ENCODE measurements around the gene IL32. TPM values are rescaled to one million over a fixed set of nuclear protein-coding genes. Genes with fewer than 3 reads are reported as not detected.
"Not testable (repeated sequence)": the region's sequence is repeated elsewhere in the genome, so short reads cannot be mapped to it uniquely, and the experiment has no call there.

IL32 gene
- total RNA-seq, 1 experiment from 2014 or later: 22.8 TPM

DNA sequence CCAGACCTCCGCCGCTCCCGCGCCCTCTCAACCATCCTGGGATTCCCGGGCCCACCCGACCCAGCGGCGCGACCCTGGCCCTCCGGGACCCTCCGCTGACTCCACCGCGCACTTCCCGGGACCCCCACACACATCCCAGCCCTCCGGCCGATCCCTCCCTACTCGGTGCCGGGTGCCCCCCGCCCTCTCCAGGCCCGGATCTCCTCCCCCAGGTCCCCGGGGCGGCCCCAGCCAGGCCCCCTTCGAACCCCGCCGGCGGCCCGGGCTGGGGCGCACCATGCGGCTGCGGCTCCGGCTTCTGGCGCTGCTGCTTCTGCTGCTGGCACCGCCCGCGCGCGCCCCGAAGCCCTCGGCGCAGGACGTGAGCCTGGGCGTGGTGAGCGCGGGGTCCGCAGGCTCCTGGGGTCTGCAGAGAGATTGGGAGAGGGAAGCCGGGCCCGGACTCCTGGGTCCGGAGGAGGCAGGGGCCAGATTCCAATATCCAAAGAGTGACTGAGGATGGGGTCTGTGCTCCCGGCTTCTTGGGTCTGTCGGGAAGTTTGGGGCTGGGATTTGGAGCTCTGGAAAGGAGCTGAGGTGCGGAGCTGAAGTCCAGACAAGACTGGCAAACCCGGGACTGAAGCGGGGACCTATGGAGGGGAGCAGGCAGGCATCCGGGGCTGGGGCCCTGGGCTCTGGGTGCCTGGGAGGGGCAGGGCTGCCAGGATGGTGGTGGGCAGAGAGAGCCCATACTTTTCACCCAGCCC, 18.6 kb upstream of the IL32 start:
- in situ Hi-C loops (cut with HindIII; ENCODE audit: low sequenced_read_pairs): no loop called here
- DNase-seq (ENCODE audit: low spot score): no peak

DNA sequence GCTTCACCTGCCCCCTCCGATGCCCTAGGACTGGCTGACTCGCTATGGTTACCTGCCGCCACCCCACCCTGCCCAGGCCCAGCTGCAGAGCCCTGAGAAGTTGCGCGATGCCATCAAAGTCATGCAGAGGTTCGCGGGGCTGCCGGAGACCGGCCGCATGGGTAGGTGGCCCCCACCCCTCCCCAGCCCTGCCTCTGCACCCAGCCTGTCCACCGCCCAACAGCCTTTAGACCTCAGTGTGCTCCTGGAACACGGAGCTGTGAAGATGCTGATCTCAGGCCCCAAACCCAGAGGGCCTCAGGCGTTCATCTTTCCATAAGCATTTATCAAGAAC, 18.1 kb upstream of the IL32 start:
- in situ Hi-C loops (cut with HindIII; ENCODE audit: low sequenced_read_pairs): no loop called here

DNA sequence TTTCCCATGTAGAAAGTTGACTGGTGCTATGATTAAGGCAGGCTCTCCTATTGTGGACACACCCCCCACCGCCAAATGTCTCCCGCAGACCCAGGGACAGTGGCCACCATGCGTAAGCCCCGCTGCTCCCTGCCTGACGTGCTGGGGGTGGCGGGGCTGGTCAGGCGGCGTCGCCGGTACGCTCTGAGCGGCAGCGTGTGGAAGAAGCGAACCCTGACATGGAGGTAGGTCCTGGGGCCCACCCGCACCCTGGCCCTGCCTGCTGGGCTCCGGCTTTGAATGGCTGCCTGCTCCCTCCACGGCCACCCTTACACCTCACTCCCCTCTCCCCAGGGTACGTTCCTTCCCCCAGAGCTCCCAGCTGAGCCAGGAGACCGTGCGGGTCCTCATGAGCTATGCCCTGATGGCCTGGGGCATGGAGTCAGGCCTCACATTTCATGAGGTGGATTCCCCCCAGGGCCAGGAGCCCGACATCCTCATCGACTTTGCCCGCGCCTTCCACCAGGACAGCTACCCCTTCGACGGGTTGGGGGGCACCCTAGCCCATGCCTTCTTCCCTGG, 15.4 kb upstream of the IL32 start:
- no peak for DNase-seq (ENCODE audit: low spot score)
- in situ Hi-C loops (cut with HindIII; ENCODE audit: low sequenced_read_pairs): no loop called here

More for the DNA sequence above, 18.1 kb upstream of the IL32 start:
- no peak for DNase-seq (ENCODE audit: low spot score)

DNA sequence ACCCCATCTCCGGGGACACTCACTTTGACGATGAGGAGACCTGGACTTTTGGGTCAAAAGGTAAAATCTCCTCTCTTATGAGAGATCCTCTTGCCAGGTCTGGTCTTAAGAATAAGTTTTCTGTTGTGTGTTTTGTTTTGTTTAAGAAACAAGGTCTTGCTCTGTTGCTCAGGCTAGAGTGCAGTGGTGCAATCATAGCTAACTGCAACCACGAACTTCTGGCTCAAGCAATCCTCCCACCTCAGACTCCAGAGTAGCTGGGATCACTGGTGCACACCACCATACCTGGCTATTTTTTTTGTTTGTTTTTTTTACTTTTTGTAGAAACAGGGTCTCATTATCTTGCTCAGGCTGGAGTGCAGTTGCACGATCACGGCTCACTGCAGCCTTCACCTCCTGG, 15.0 kb upstream of the IL32 start:
- in situ Hi-C loops (cut with HindIII; ENCODE audit: low sequenced_read_pairs): no loop called here
- DNase-seq (ENCODE audit: low spot score): no peak

DNA sequence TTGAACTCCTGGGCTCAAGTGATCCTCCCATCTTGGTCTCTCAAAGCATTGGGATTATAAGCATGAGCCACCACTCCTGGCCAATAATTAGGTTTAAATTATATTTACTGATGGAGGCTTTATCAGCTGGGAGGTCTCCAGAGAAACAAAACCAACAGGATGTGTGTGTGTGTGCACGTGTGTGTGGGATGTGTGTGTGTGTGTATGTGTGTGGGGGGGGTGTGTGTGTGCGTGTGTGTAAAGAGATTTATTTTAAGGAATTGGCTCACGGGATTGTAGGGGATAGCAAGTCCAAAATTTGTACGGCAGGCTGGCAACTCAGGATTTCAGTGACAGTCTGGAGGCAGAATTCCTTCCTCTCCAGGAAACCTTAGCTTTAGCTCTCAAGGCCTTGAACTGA, 14.4 kb upstream of the IL32 start:
- DNase-seq (ENCODE audit: low spot score): no peak
- in situ Hi-C loops (cut with HindIII; ENCODE audit: low sequenced_read_pairs): no loop called here

DNA sequence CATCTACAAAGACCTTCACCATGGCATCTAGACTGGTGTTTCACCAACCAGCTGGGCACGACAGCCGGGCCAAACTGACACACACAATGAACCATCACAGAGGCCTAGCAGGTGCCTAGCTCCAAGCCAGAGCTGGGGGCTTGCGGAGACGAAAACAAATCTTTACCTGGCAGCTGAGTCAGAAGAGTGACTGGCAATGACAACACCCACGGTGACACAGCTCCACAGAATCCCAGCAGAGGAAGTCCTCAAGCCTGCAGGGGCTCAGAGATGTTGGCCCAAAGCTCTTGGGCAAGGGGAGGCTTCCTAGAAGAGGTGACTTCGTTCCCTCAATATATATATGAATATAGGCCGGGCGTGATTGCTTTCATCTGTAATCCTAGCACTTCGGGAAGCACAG, 13.9 kb upstream of the IL32 start:
- in situ Hi-C loops (cut with HindIII; ENCODE audit: low sequenced_read_pairs): no loop called here
- no peak for DNase-seq (ENCODE audit: low spot score)

DNA sequence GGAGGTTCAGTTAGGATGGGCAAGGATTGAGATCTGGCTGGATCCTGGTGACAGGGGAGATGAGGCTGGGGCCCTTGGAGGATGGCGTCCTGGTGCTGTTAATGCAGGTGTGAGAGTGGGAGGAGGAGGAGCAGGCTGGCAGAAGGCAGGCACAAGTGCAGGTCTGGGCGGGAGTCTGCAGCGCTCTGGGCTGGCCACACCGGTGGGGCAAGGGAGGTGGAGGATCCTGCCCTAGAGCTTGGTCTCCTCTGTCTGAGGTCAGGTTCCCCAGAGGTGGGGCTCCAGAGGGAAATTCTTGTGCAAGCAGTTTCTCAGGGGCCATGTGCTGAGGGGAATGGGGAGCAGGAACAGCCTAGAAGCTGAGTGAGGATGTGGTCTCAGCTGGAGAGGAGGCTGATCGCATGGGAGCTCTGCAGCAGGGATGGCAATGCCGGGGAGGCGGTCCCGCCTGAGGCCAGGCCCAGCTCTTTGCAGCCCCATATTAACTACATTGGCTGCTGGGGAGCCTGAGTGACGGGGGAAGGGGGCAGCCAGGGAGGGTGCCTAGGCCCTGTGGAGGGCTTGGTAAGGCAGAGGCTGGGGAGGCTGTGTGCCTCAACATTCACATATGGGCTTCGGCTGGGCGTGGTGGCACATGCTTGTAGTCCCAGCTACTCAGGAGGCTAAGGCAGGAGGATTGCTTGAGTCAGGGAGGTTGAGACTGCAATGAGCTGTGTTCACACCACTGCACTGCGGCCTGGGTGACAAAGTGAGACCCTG, 12.7 kb upstream of the IL32 start:
- in situ Hi-C loops (cut with HindIII; ENCODE audit: low sequenced_read_pairs); DNase-seq (ENCODE audit: low spot score): not testable (repeated sequence)

DNA sequence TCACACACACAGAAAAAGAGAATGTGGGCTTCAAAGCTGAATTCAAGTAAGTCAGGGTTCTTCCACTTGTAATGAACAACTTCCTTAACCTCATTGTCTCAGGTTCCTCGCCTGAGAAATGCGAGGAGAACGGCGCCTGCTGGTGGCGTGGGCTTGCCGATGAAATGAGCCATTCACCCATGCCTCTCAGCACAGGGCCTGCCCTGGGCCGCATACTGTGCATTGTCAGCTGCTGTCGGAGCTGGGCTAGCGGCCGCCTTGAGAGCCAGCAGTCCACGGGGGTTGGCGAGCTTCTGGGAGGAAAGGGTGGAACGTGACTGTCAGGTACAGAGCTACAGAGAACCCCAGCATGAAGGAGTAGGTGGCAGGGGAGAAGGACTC, 12.1 kb upstream of the IL32 start:
- in situ Hi-C loops (cut with HindIII; ENCODE audit: low sequenced_read_pairs); DNase-seq (ENCODE audit: low spot score): not testable (repeated sequence)

DNA sequence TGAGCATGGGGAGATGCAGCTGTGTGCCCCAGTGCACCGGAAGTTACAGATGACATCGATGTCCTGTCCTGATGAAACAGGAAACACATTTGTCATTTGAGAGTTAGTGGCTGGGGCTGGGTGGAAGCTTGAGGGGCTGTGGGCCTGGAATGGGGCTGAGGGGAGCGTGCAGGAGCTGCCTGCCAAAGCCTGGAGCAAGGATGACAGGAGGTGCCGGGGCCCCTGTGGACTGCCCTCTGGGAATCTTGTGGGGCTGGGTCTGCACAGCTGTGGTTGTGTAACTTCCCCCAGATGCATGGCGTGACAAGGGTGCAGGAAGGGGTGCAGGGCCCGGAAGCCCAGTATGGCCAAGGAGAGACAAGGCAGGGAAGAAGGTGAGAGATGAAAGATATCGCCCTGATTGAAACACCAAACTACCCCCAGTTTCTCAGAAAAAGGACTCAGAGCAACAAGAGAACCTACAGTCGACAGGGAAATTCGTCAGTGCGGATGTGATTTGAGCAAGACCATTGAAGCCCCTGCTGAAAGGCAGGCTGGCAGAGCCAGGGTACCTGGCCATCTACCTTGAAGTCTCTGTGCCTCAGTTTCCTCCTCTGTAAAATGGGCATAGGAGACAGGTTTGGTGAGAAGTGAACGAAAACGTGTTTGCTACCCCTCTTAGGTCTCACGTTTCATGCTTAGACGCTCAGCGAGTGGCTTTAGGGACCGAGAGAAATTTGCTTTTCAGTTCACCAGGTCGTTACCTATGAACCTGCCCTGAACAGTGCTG, 10.3 kb upstream of the IL32 start:
- in situ Hi-C loops (cut with HindIII; ENCODE audit: low sequenced_read_pairs): no loop called here
- no peak for DNase-seq (ENCODE audit: low spot score)

DNA sequence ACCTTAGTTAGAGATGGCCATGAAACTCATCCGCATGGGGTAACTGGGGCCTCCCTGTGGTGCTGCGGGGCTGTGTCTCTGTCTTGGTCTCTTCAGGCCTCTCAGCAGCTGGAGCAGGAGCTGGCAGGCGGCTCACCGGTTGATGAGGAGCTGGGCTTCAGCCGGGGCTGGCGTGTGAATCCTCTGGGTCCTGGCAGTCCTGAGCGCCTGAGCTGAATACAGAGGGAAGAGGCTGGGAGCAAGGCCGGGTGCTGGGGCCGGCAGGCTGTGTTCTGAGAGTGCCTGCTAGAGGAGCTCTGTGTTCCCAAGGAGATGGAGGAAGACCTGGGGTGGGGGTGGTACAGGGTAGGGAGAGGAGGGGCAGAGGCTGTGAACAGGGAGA, 9.7 kb upstream of the IL32 start:
- not testable (repeated sequence) for DNase-seq (ENCODE audit: low spot score)

DNA sequence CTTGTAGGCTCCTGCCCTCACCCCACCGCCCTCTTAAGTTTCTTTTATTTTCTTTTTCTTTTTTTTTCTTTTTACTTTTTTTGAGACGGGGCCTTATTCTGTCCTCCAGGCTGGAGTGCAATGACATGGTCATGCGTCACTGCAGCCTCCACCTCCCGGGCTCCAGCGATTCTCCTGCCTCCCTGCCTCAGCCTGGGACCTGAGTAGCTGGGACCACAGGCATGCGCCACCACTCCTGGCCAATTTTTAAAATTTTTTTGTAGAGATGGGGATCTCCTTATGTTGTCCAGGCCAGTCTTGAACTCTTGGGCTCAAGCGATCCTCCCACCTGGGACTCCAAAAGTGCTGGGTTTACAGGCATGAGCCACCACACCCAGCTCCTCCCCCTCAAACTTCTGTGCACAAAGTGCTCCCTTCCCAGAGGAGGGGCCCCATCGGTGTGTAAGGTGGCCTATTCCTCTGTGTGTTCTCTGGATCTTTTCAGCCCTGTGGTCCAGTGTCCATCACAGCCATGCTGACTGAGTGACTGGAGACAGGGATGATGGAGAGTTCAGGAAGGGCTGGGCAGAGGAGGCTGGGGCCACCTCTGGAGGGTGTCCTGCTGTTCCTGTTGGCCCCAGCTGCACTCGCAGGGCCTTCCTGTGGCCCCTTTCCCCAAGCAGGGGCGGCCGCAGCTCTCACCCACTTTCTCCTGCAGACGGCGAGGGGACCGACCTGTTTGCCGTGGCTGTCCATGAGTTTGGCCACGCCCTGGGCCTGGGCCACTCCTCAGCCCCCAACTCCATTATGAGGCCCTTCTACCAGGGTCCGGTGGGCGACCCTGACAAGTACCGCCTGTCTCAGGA, 8.9 kb upstream of the IL32 start:
- DNase-seq (ENCODE audit: low spot score): no peak
- in situ Hi-C loops (cut with HindIII; ENCODE audit: low sequenced_read_pairs): no loop called here

More for the DNA sequence above, 9.7 kb upstream of the IL32 start:
- in situ Hi-C loops (cut with HindIII; ENCODE audit: low sequenced_read_pairs): not testable (repeated sequence)

DNA sequence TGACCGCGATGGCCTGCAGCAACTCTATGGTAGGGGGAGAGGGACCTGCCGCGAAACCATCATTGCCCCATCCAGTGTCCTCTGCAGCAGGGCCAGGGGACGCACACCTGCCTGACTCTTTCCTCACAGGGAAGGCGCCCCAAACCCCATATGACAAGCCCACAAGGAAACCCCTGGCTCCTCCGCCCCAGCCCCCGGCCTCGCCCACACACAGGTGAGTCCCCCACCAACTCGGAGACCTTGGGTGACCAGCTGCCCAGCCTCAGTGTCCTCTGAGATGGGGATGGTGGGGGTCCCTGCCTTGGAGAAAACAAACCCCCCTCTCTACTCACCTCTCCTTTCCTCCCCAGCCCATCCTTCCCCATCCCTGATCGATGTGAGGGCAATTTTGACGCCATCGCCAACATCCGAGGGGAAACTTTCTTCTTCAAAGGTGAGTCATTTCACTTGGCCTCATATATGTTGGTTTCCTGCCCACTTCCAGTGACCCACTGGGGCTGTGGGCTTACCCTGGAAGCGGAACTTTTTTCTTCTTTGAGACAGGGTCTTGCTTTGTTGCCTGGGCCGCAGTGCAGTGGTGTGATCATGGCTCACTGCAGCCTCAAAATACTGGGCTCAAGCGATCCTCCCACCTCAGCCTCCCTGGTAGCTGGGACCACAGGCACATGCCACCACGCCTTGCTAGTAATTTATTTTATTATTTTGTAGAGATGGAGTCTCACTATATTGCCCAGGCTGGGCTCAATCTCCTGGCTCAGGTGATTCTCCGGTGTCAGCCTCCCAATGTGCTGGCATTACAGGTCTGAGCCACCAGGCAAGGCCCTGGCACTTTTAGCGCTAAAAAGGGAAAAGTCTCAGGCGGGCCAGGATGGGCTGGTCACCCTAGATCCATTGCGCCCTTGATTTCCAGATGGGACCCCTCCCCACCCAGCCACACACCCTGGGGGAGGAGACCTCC, 8.0 kb upstream of the IL32 start:
- in situ Hi-C loops (cut with HindIII; ENCODE audit: low sequenced_read_pairs): no loop called here
- no peak for DNase-seq (ENCODE audit: low spot score)

DNA sequence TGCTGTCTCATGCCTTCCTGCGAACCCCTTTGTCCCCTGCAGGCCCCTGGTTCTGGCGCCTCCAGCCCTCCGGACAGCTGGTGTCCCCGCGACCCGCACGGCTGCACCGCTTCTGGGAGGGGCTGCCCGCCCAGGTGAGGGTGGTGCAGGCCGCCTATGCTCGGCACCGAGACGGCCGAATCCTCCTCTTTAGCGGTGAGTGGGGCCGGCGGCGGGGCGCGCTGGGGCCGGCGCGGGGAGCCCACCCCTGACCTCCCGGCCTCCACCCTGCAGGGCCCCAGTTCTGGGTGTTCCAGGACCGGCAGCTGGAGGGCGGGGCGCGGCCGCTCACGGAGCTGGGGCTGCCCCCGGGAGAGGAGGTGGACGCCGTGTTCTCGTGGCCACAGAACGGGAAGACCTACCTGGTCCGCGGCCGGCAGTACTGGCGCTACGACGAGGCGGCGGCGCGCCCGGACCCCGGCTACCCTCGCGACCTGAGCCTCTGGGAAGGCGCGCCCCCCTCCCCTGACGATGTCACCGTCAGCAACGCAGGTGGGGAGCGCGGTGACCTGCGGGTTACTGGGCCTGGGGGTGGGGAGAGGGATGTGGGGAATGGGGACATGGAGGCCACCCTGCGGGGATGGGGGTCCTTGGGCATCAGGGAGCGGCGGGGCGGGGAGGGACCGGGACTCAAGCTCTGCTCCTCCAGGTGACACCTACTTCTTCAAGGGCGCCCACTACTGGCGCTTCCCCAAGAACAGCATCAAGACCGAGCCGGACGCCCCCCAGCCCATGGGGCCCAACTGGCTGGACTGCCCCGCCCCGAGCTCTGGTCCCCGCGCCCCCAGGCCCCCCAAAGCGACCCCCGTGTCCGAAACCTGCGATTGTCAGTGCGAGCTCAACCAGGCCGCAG, 7.1 kb upstream of the IL32 start:
- DNase-seq (ENCODE audit: low spot score): peak; percentile 61
- in situ Hi-C loops (cut with HindIII; ENCODE audit: low sequenced_read_pairs): no loop called here

DNA sequence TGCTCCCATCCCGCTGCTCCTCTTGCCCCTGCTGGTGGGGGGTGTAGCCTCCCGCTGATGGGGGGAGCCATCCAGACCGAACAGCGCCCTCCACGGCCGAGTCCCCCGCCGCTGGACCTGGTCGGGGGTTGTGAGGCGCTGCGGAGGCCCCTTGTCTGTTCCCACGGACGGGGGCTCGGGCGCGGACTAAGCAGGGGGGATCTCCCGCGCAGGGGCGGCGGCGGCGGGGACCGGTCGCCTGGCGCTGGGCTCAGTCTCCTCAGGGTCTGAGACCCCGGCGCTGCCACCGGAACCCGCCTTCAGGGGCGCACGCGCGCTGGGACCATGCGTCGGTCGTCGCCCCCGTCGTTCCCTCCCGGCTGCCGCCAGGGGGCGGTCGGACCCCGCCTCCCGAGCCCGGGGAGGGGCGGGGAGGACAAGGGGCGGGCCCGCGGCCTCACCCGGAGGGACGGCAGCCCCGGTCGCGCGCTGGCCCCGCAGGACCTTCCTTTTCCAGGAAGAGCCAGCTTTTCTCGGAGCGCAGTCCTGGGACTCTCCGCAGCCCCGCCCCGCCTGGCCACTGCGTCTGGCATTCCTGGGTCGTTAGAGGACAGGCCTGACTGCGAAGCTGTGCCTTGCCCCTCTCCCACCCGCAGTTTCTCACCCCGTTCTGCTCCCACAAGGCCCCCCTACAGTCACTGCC, 6.3 kb upstream of the IL32 start:
- in situ Hi-C loops (cut with HindIII; ENCODE audit: low sequenced_read_pairs): no loop called here
- DNase-seq (ENCODE audit: low spot score): peak; percentile 81

DNA sequence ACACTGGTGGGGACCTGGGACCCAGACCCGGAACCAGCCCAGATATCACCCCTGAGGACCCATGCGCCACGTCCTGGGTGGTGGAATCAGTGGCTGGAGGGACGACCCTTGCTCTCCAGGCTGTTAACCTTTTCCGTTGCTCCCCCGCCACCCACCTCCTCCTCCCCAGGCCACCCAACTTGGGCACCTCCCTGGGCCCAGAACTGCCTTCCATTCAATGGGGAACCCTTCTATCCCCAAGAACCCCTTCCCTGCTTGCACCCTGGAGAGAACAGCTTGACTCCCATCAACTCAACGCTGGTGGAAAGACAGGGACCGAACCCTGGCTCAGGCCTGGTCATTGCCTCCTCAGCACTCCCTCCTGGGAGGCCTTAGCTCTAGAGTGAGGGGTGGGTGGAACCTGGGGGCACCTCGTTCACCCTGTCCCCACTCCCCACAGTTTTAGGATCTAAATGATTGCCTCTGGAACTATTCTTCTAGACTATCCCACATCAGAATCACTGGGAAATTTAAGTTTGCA, 5.7 kb upstream of the IL32 start:
- no peak for DNase-seq (ENCODE audit: low spot score)
- in situ Hi-C loops (cut with HindIII; ENCODE audit: low sequenced_read_pairs): loop anchor here (5.0 kb wide), 1 partner anchor 88 kb away; no protein-coding TSS in a partner anchor
